Measurements from ENCODE around the gene TMEM273.

TMEM273 gene

DNA sequence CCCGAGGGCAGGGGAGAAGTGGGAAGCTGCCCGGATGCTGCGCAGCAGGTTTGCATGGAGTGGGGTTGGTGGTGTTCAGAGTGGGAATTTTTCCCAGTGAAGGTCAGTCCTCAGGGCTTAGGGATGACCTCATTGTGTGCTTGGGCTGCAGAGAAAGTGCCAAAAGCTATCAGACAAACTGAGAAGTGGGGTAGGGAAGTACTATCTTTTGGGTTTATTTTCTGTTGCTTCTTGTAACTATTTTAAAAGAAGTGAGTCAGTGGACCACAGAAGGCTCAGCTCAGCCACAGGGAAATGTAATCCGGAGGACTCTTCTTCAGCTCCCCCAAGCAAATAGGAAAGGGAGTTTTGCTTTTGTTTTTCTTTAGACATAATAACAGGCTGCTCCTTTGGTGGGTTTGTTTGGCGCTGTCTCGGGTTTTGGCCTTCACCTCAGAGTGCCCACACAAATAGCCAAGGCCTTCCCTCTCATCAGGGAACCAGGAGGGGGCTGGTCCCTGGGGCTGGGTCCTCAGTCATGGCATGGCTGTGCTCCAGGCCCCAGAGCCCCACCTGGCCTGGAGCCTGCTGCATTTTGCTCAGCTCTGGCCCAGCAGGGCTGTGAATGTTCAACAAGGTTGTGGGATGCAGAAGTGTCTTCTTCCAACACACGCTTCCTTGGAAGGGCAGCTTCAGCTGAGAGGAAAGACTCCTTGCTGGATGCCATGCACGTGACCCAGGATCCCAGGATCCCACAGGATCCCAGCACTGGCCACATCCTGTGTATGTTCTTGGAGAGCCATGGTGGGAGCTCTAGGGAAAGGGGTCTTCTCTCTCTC is 49.0 kb downstream of the TMEM273 start:
- no peak for DNase-seq

DNA sequence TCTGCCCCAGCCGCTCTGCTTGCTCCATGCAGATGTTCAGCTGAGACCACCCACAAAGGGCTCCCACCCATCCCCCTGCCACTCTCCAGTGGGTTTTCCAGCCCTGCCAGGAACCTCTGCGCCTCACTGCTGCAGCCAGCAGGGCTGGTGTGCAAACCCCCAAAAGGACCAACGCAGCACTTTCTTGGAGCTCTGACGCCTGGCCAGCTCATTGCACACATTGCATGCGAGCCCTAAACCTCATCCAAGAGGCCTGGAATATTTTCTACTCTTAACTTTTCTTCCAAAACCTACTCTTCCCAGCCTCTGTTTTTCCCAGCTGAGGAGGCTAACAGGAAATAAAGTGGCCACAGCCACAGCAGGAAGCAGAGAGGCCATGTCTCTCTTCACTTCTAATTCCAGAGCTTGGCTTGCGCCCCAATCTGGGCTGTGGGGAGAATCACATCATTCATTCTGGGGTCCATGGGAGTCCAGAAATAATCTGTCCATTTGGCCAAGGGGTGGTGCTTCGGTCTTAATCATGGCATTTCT is 49.8 kb downstream of the TMEM273 start:
- no peak for DNase-seq

DNA sequence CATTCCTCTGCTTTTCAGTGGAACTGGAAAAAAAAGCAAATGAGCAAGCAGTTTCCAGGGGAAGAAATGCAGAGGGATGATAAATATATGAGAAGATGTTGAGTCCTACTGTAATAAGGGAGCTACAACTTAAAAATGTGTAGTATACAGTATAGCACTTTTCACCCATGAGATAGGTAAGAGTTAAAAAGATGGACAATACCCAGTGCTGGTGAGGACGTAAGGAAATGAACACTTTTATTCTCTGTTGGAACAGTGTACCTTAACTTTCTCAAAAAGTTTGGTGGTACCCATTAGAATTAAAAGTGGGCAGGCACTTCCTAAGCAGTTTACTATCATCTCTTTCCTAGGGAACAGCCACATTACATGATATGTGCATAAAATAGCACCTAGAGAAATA is 51.7 kb downstream of the TMEM273 start:
- no peak for DNase-seq

DNA sequence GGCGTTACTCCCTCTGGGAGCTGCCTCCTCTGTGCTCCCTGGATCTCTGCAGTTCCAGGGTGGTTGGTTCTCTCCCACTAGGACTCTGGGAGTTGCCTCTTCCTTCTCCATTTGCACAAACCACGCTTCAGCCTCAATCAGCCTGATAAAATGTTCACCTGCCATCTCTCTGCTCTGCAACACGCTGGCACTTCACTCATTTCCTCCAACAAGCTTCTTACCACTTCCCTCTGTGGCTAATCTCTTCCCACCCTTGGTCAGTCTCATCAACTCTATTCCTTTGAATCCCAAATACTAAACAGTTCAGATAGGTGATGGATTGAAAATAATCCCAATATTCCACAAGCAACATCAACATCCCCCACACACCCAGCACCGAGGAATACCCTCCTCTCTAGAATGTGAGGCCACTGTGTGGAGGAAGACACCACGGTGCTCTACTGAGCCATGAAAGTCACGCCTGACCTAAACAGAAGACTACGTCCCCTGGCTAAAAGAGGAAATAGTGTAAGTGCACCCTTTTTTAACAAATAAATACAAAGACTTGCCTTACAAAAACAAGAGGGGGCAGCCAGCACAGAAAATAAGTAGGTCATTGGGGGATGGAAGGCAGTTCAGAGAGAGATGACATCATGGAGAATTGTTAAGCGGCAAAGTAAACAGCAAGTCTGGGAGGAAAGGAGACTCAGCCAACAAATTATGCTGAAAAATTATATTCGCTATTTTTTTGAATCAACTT is 52.4 kb downstream of the TMEM273 start:
- no peak for DNase-seq

DNA sequence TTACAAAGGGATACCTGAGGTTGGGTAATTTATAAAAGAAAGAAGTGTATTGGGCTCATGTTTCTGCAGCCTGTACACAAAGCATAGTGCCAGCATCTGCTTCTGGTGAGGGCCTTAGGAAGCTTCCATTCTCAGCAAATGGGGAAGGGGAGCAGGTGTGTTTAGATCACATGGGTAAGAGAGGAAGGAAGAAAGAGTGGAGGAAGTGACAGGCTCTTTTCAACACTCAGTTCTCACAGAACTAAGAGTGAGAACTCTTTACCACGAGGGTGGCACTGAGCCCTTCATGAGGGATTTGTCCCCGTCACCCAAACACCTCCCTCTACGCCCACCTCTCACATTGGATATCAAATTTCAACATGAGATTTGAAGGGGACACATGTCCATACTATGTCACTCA is 53.9 kb downstream of the TMEM273 start:
- DNase-seq: no peak

DNA sequence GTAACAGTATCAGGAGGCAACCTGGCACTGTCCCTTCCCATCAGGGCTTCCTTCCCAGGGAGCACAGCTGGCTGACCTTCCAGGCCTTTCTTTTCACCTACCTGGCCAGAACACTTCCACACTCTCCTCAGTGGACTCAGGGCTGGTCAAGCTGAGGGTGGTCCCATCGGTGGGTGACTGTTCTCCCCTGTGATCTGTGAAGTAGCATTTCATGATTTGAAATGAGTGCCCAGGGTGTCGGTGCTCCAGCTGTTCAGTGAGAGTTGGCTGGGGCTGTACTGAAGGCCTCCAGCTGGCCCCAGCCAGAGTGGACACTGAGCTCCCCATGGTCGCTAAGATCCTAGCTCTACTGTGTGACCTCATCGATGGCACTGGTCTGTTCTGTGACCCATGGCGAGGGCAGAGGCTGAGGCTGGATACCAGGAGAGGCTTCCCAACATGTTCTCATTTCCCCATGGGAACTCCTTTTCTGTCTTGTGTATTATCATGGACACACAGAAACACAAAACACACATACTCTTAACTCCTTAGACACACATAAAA is 54.4 kb downstream of the TMEM273 start, which contains the start of gene FAM170B:
Gene FAM170B (minus strand): TSS at position 316 of the 543 bp plus-strand sequence. CDS start 103 bp downstream, at position 213.
- no peak for DNase-seq

DNA sequence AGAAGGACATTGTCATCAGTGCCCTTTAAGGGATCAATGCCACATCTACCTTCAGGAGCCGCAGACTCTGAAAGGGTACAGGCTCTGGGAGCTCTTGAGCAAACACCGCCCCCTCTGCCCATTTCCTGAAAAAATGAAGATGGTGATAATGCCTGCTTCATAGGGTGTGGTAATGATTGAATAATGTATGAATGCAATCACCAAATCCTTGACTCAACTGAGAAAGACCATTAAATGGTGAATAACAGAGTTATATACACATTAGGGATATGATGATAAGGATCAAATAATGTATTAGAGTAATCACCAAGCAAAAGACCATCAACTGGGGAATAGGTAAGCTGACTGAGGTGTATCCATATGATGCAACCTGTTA is 55.8 kb downstream of the TMEM273 start:
- no peak for DNase-seq

DNA sequence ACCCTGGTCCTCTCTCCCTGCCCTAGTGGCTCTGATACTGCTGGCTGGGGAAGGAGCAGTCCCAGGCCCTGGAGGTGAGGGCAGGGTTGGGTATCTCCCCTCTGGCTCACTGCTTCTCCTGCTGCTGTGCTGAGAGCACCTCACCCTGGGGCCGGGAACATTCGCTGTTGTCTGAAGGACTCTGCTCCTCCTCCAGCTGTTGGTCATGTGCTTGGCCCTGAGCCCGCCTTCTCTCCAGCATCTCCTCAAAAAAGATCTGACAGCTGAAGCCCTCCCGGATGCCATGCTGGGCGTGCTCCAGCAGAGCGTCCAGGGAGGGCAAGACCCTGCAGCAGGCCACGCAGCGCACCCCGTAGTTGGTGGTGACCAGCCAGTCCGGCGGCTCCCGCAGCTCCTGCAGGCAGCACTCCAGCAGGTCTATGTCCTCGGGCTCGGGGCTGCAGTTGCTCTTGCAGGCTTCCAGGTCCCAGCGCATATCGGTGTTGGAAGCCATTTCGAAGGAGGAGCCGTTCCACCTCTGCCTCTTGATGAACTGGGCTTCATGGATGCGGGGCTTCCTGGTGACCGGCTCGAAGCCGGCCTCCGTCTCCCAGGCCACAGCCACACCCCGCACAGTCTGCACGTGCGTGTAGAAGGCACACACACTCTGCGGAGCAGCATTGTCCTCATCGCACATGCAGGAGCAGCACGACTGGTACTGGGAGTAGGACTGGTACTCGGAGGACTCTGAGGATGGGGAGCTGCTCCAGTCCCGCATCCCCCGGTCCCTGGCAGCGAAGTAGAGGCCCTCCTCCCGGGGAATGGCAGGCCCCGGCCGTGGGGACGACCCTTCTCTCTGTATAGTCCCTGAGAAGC is 56.5 kb downstream of the TMEM273 start:
- DNase-seq: no peak

DNA sequence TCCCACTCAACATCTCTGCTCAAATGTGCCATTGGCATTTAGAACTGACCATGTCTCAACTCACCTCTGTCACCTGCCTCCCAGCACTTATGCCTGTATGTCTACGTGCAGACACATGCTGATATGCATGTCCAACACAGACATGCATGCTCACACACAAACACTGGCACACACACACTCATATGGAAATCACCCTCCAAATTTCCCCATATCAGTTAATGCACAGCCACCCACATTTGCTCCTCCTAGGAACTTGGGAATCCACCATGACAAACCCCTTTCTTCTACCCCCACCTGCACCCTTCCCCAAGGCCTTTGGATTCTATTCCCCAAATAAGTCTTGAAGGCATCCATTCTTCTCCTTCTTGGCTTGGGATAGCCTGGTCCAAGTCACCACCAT is 58.8 kb downstream of the TMEM273 start:
- no peak for DNase-seq

DNA sequence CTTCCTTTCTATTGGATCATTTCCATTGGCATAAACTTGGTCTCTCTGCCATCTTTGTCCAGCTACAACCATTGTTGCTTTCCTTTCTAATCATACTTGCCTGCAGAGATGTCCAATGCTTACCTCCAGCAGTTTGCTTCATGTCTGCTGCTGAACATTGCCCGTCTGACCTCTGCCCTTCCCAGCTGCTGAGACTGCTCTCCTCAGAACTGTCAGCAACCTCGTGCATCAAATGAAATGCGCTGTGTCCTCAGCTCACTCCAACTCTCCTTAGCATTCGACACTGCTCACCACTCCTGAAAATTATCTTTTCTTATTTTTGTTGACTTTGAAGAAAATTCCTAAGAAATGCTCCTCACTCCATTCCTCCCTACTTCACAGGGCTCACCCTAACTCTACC is 59.3 kb downstream of the TMEM273 start:
- no peak for DNase-seq

DNA sequence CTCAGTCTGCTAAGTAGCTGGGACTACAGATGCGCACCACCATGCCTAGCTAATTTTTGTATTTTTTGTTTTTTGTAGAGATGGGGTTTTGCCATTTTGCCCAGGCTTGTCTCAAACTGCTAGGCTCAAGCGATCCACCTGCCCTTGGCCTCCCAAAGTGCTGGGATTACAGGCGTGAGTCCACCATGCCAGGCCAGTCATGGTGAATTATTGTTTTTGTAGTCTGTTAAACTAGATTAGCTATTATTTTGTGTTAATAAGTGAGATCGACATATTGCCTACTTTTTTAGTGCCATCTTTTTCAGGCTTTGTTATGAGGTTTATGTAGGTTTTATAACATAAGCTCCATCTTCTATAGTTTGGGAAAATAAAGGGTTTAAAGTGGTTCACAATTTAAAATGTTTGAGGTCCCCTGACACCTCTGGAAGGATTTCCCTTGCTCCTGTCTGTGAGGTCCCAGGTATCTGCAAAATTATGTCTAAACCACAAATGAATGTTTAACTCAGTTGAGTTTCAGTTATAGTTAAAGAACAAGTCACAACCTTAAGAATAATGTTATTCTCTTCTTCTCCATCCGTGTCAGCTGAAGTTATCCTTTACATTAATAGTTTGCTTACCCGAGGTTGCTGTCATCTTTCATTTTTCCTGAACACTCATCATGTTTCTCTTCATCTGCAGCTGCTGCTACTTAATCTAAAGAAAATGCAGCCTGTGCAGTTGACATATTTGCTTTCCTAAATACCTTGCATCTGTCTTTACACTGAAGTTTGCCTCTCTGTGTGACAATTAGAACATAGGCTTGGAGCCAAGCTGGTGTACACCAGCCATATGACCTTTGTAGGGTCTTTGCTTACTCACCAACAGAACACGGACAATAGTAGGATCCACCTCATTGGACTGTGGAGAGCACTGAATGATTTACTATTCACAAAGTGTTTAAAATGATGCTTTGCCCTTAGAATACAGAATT is 63.9 kb downstream of the TMEM273 start:
- no peak for DNase-seq

DNA sequence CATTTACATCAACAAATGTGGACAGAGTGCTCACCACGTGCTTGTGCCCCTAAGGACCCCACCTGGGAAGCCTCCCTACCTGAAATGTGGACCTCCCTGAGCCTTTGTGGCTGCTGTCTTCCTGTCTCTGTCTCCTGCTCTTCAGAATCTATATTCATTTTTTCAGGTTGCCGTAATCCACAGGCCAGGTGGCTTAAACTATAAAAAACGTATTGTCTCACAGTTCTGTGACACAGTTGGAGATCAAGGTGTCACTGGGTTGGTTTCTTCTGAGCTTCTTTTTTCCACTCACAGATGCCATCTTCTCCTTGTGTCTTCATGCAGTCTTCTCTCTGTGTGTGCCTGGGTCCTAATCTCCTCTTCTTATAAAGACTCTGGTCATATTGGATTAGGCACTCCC is 67.3 kb downstream of the TMEM273 start:
- no peak for DNase-seq

DNA sequence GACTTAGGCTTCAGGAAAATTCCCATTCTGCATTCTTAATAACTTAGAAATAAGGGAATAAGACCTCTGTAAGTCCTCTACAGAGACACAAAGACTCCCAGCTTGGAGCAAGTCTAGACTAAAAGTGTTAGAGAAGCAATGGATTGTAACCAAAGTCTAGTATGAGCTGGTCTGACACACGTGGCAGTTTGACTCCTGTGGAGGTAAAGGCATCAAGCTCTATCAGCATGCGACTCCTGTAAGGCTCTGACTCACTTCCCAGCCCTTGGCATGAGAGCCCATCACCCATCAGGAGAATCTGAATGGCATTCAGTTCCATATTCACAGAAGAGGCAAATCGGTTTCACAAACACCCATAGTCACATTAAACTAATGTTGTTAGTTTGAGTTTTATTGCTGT is 68.4 kb downstream of the TMEM273 start:
- DNase-seq: no peak

DNA sequence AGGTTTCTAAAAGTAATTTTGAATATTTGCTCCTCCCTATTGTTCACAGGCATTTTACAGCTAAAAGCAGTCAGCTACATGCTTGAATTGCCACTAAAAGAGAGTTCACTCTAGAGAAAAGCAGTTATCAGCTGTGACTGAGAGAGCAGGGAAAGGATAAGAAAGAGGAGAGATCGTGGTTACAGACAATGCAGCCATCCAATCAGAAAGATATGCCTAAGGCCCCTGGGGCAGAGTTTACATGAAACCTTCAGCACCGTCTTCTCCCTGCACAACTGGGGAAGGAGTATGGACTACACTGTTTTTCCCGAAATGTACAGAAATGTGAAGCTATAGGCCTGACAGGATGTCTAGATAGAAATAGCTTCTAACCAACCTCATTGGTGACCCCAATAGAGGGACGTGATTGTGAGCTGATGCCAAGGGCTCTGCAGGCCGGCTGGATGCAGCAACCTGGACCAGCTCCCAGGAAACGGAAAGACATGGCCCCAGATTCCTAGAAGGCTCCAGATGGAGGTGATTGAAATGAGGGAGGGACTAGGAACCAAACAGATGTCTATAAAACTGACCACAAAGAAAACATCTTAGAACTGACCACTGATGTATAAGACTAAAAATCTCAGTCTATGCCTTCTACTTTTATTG is 69.6 kb downstream of the TMEM273 start:
- no peak for DNase-seq

DNA sequence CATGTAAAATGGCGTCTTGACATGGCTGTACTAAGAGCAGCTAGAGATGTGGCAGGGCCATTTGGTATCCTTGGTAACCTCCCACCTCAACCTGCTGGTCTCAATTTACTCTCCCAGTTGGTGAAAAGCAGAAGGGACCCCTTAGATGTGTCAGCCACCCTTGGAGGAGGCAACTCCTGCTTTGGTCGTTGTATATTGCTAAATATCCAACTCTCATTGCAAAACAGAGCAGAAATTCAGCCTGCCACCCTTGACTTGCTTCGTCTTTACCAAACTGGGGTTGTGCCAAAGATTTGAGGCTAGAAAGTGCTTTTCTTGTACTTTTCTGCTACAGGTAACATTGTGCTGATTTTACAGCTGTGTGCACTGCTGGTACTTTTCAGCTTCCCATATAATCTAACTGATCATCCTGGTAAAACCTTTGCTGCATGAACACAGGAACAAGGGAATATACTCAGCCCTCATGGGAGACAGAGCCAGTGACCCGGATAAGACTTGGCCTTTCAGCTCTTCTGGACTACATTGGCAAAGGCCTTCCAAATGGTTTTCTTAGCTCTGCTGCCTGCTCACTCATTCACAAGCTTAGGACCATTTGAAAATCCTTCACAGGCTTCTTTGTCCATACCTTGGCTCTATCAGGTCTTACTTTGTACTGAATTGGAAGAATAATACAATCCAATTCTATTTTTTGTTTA is 70.7 kb downstream of the TMEM273 start:
- DNase-seq: no peak

DNA sequence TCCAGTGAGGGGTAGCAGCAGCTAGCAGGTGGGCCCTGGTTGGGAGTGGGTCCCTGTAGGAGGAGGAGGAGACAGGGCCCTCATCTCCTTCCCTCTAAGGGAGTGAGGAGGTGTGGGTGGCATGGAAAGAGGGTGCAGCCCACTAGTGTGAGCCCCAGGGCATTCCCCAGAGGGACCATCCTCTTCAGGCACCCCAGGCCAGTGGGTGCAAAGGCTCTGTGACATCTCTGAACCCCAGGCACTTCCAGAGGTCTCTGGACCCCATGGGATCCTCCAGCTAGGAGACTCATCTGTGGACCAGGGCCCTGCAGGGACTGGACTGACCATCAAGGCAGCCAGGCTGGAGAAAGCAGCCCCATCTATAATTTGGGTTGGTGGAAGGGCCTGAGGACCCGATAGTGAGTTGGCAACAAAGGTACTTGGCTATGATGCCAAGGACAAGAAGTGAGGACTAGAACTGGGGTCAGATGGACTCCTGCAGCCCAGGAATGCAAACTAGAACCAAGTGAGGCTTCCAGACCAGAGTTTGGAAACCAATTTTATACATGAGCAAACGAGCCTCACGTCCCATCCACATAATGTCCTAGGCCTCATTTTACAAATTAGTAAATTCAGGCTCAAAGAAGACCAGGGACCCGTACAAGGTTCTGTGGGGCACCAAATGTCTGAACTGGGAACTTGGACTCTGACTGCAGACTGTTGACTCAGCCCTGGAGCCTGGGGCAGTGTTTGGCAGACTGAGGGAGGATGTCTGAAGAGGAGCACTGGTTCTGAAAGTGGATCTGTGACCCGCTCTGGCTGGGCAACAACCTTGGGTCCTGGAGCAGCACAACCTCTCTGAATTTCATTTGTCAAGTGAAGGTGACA is 71.4 kb downstream of the TMEM273 start:
- no peak for DNase-seq

DNA sequence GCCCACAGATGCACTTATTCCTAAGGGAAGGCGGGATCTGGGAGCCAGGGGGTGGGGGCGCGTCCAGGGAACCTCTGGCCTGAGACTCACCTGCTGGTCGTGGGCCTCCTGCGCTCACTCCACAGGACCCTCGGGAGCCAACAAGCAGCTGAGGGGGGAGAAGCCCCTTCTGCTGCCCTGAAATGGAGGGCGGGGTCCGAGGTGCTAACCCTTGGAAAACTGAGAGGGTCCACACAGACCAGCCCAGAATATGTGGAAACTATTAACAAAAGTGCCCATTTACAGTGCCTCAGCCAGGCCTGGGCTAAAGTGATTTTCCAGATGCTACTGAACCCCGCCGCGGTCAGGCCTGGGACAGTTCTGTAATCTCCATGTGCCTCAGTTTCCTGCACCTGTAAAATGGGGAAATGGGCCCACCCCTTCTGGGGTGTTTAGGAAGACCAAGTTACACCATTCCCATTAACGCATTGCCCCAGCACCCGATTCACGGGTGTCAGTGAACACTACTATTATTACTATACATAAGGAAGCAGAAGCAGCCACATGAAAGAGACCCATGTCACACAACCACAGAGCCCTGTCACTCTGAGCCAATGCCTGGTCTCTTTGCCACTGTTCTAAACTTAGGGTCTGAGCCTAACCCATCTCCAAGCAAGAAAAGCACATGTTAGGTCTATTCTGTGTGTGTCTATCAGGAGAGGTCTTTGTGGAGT is 72.2 kb downstream of the TMEM273 start:
- DNase-seq: no peak

DNA sequence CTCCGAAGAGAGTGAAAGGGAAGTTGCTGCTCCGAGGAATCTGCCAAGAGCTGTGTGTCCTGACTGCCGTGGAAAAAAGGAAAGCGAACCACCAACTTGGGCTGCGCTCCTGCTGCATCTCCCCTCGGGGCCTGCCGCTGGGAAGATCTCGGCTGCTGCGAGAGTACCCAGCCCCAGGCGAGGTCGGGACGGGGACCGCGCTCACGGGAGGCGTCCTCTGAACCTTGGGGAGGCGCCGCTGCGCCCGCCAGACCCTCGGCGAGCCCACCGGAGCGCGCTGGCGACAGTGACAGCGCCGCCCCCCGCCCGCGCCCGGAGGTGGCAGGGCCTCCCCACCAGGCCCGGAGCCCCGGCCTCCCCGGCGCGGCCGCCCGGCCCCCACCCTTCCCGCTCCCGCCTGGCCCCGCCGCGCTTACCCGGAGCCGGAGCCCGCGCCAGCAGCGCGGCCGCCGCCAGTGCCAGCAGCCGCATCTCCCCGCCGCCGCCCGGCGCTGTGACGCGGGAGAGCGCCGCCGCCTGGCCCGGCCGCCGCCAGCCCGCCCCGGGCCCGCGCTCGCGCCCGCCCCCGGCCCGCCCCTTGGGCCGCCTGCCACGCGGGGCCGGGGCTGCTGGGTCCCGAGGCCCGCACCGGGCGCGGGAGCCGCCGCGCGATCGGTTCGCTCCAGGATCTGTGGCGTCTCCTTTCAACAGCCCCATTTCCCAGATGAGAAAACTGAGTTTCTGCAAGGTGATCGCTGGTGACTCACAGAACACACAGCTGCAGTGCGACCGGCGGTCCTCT is 73.0 kb downstream of the TMEM273 start, which contains the start of gene VSTM4:
Gene VSTM4 (minus strand): TSS at position 508 of the 781 bp plus-strand sequence. CDS start 37 bp downstream, at position 471.
- DNase-seq: no peak
